GM18907 (cell line): ENCODE data around the gene PCSK5.
"Not testable (repeated sequence)": the region's sequence is repeated elsewhere in the genome, so short reads cannot be mapped to it uniquely, and the experiment has no call there.

Source experiments
- ATAC-seq: cut with Tn5 transposase; IDR thresholded peaks from one replicate; pipeline ENCODE4 v1.9.1; 2021; ENCODE audit warnings: mild to moderate bottlenecking, moderate library complexity; ENCODE audit not compliant: unreplicated experiment

PCSK5 gene

GRCh38 chr9:76296561-76297310 lies 406.3 kb downstream of the PCSK5 start:
- ATAC-seq = no peak

GRCh38 chr9:76297721-76298239 lies 407.3 kb downstream of the PCSK5 start:
- ATAC-seq = no peak

GRCh38 chr9:76298521-76299144 lies 408.2 kb downstream of the PCSK5 start:
- no peak for ATAC-seq

GRCh38 chr9:76302543-76302942 lies 412.1 kb downstream of the PCSK5 start:
- no peak for ATAC-seq

- peak; percentile 69 for ATAC-seq
These were observed 412.6 kb downstream of the PCSK5 start for GRCh38 chr9:76302947-76303550.

GRCh38 chr9:76307047-76307446 lies 416.6 kb downstream of the PCSK5 start:
- not testable (repeated sequence) for ATAC-seq

- no peak for ATAC-seq
These were observed 420.1 kb downstream of the PCSK5 start for GRCh38 chr9:76310577-76310976.

- no peak for ATAC-seq
These were observed 420.5 kb downstream of the PCSK5 start for GRCh38 chr9:76310991-76311390.

- no peak for ATAC-seq
These were observed 421.1 kb downstream of the PCSK5 start for GRCh38 chr9:76311537-76311936.

- no peak for ATAC-seq
These were observed 423.3 kb downstream of the PCSK5 start for GRCh38 chr9:76313771-76314170.

- ATAC-seq = no peak
These were observed 423.8 kb downstream of the PCSK5 start for GRCh38 chr9:76314321-76314720.

GRCh38 chr9:76316069-76316468 lies 425.6 kb downstream of the PCSK5 start:
- ATAC-seq = no peak

GRCh38 chr9:76319466-76319865 lies 429.0 kb downstream of the PCSK5 start:
- ATAC-seq = not testable (repeated sequence)

- ATAC-seq = no peak
These were observed 430.8 kb downstream of the PCSK5 start for GRCh38 chr9:76321195-76321828.

- ATAC-seq = no peak
These were observed 432.3 kb downstream of the PCSK5 start for GRCh38 chr9:76322810-76323209.

GRCh38 chr9:76323490-76323889 lies 433.0 kb downstream of the PCSK5 start:
- no peak for ATAC-seq

- not testable (repeated sequence) for ATAC-seq
These were observed 433.6 kb downstream of the PCSK5 start for GRCh38 chr9:76324030-76324429.

- ATAC-seq = no peak
These were observed 439.6 kb downstream of the PCSK5 start for GRCh38 chr9:76330034-76330433.

GRCh38 chr9:76333388-76333787 lies 442.9 kb downstream of the PCSK5 start:
- ATAC-seq = no peak

- ATAC-seq = no peak
These were observed 443.5 kb downstream of the PCSK5 start for GRCh38 chr9:76333964-76334363.

- ATAC-seq = no peak
These were observed 445.6 kb downstream of the PCSK5 start for GRCh38 chr9:76336027-76336426.
